A673 (cell line): ENCODE data around the gene PHACTR3. TPM values are rescaled to one million over a fixed set of nuclear protein-coding genes. Genes with fewer than 3 reads are reported as not detected.

Experiments used
- BruUV-seq: library from RNA; stranded (reverse); fragments of 400-500 nt; replicated peaks from 2 replicates; lab custom pipeline; 2021; lab: Mats Ljungman, UMichigan
- CTCF ChIA-PET: fragments of 300-600 bp; sonication (Branson Sonifier 250); formaldehyde crosslinking; loops from one replicate; lab custom pipeline; 2022; ENCODE audit warnings: antibody characterized with exemption; lab: Charles Lee
- POLR2A ChIA-PET: fragments of 300-600 bp; sonication (Branson Sonifier 250); formaldehyde crosslinking; loops from one replicate; lab custom pipeline; 2022; ENCODE audit warnings: antibody characterized with exemption; ENCODE audit not compliant: low non-redundant PET; lab: Charles Lee
- DNase-seq: peaks from one replicate; pipeline ENCODE4 v3.0.0-alpha.2; 2015; ENCODE audit warnings: low spot score
- H3K27ac ChIP-seq: fragments of 200-600 bp; sonication (generic); 2 replicates; pipeline ENCODE4 v1.5.1; 2016; ENCODE audit warnings: mixed run types, low read depth, mild to moderate bottlenecking, mixed read lengths, antibody characterized with exemption, low read length; ENCODE audit not compliant: poor library complexity, severe bottlenecking
- H3K27me3 ChIP-seq: fragments of 200-600 bp; sonication (generic); replicated peaks from 2 replicates; pipeline ENCODE4 v1.6.1; 2017; ENCODE audit warnings: mixed run types, low read depth, mild to moderate bottlenecking, mixed read lengths, antibody characterized with exemption, low read length; ENCODE audit not compliant: insufficient read depth, poor library complexity
- H3K36me3 ChIP-seq: fragments of 200-600 bp; sonication (generic); 2 replicates; pipeline ENCODE4 v1.6.1; 2016; ENCODE audit warnings: mixed run types, mild to moderate bottlenecking, mixed read lengths, antibody characterized with exemption, low read length; ENCODE audit not compliant: insufficient read depth, poor library complexity, severe bottlenecking
- H3K4me1 ChIP-seq: fragments of 200-600 bp; sonication (generic); 2 replicates; pipeline ENCODE4 v1.6.1; 2017; ENCODE audit warnings: mixed run types, mild to moderate bottlenecking, mixed read lengths, antibody characterized with exemption, low read length; ENCODE audit not compliant: insufficient read depth, poor library complexity, severe bottlenecking
- H3K4me3 ChIP-seq: fragments of 200-600 bp; sonication (generic); 2 replicates; pipeline ENCODE4 v1.5.1; 2016; ENCODE audit warnings: low read depth, mixed run types, mild to moderate bottlenecking, mixed read lengths, low read length; ENCODE audit not compliant: poor library complexity, severe bottlenecking
- H3K9me3 ChIP-seq: fragments of 200-600 bp; sonication (generic); 2 replicates; pipeline ENCODE4 v1.6.1; 2016; ENCODE audit warnings: mixed run types, low read depth, mild to moderate bottlenecking, mixed read lengths, antibody characterized with exemption, low read length; ENCODE audit not compliant: poor library complexity, severe bottlenecking
- CTCF ChIP-seq: fragments of 300-800, 200-600 bp; sonication (generic); conservative IDR thresholded peaks from 2 replicates; pipeline ENCODE4 v1.5.1; 2017; ENCODE audit warnings: low read depth, mild to moderate bottlenecking, antibody characterized with exemption, low read length, moderate library complexity, mixed read lengths
- EZH2 ChIP-seq: fragments of 200-600 bp; sonication (generic); IDR thresholded peaks from 2 replicates; pipeline ENCODE4 v1.6.1; 2017; ENCODE audit warnings: borderline replicate concordance, low read depth, mild to moderate bottlenecking, mixed read lengths, antibody characterized with exemption, low read length; ENCODE audit not compliant: poor library complexity, severe bottlenecking
- intact Hi-C: fragments of 100-400 bp; cut with micrococcal nuclease; formaldehyde crosslinking; loops from one replicate; pipeline ENCODE4 v1.10.0; 2022; ENCODE audit not compliant: unreplicated experiment
- total RNA-seq: library from RNA; stranded (reverse); gene quantifications from 2 replicates; pipeline ENCODE4 v1.2.3, GENCODE V29; 2021

Gene PHACTR3
- total RNA-seq, 1 experiment from 2014 or later = 0.17 TPM

GRCh38 chr20:59662856-59663512 is 58.6 kb downstream of the PHACTR3 start:
- no TSS peak for BruUV-seq
- no peaks in the 10 kb centered on the region for H3K4me1 ChIP-seq
- peaks cover 3% of the 10 kb centered on the region for H3K9me3 ChIP-seq
- no peaks in the 10 kb centered on the region for H3K36me3 ChIP-seq
- DNase-seq = no peak
- peaks cover 48% of the 10 kb centered on the region for H3K27me3 ChIP-seq
- TF ChIP-seq CTCF (no peak), EZH2 (no peak)
- ChIA-PET POLR2A (no interaction called here), CTCF (no interaction called here)
- H3K27ac ChIP-seq = no peak overlapping the region
- H3K4me3 ChIP-seq = no peak overlapping the region
- intact Hi-C loops = no loop called here

GRCh38 chr20:59663513-59664060 is 59.2 kb downstream of the PHACTR3 start:
- H3K27ac ChIP-seq = no peak overlapping the region
- H3K36me3 ChIP-seq = no peaks in the 10 kb centered on the region
- ChIA-PET CTCF (no interaction called here), POLR2A (no interaction called here)
- H3K4me3 ChIP-seq = no peak overlapping the region
- peaks cover 48% of the 10 kb centered on the region for H3K27me3 ChIP-seq
- TF ChIP-seq EZH2 (no peak), CTCF (no peak)
- H3K9me3 ChIP-seq = no peaks in the 10 kb centered on the region
- no peak for DNase-seq
- intact Hi-C loops = no loop called here
- BruUV-seq = no TSS peak
- H3K4me1 ChIP-seq = no peaks in the 10 kb centered on the region

GRCh38 chr20:59664421-59664941 is 60.1 kb downstream of the PHACTR3 start:
- H3K9me3 ChIP-seq = no peaks in the 10 kb centered on the region
- CTCF ChIA-PET = no interaction called here
- BruUV-seq = no TSS peak
- no peak for DNase-seq
- H3K36me3 ChIP-seq = no peaks in the 10 kb centered on the region
- H3K4me3 ChIP-seq = no peak overlapping the region
- H3K27me3 ChIP-seq = peaks cover 48% of the 10 kb centered on the region
- intact Hi-C loops = no loop called here
- no peak overlapping the region for H3K27ac ChIP-seq
- H3K4me1 ChIP-seq = no peaks in the 10 kb centered on the region
- no peak for TF ChIP-seq CTCF
- TF ChIP-seq EZH2 = no peak
- POLR2A ChIA-PET = no interaction called here
